GM23338 (cell line): ENCODE data around the gene SLC39A5. TPM values are rescaled to one million over a fixed set of nuclear protein-coding genes. Genes with fewer than 3 reads are reported as not detected.

Experiments used
- ATAC-seq: fragments of 200-7000 bp; cut with Tn5 transposase; 3 replicates; pipeline ENCODE4 v1.9.1; 2020
- DNase-seq: peaks from one replicate; pipeline ENCODE4 v3.0.0-alpha.2; 2015; ENCODE audit warnings: low spot score
- H2AFZ ChIP-seq: fragments of 200-600 bp; sonication (generic); 2 replicates; pipeline ENCODE4 v1.8.0; 2016; ENCODE audit warnings: antibody characterized with exemption, mild to moderate bottlenecking, moderate library complexity
- H3F3A ChIP-seq: fragments of 200-600 bp; sonication (generic); replicated peaks from 2 replicates; pipeline ENCODE4 v1.8.0; 2017; ENCODE audit warnings: antibody characterized with exemption, mixed run types, low read depth
- H3K27ac ChIP-seq: fragments of 200-600 bp; sonication (generic); 2 replicates; pipeline ENCODE4 v1.6.1; 2016; ENCODE audit warnings: low read depth
- H3K27me3 ChIP-seq: fragments of 200-600 bp; sonication (generic); 2 replicates; pipeline ENCODE4 v1.8.0; 2016; ENCODE audit warnings: mild to moderate bottlenecking, mixed run types, moderate library complexity; ENCODE audit not compliant: insufficient read depth
- H3K36me3 ChIP-seq: fragments of 200-600 bp; sonication (generic); 2 replicates; pipeline ENCODE4 v1.8.0; 2016; ENCODE audit warnings: mild to moderate bottlenecking; ENCODE audit not compliant: insufficient read depth
- H3K4me1 ChIP-seq: fragments of 200-600 bp; sonication (generic); 2 replicates; pipeline ENCODE4 v1.8.0; 2016; ENCODE audit warnings: mild to moderate bottlenecking, moderate library complexity; ENCODE audit not compliant: insufficient read depth
- H3K4me2 ChIP-seq: fragments of 200-600 bp; sonication (generic); 2 replicates; pipeline ENCODE4 v1.7.1; 2017; ENCODE audit warnings: mixed run types
- H3K4me3 ChIP-seq: fragments of 200-600 bp; sonication (generic); 2 replicates; pipeline ENCODE4 v1.6.1; 2016; ENCODE audit warnings: mixed run types
- H3K79me2 ChIP-seq: fragments of 200-600 bp; sonication (generic); replicated peaks from 2 replicates; pipeline ENCODE4 v1.8.0; 2017; ENCODE audit warnings: mild to moderate bottlenecking; ENCODE audit not compliant: insufficient read depth
- H3K9me2 ChIP-seq: fragments of 200-600 bp; sonication (generic); 2 replicates; pipeline ENCODE4 v1.8.0; 2017; ENCODE audit not compliant: insufficient read depth
- H4K20me1 ChIP-seq: fragments of 200-600 bp; sonication (generic); replicated peaks from 2 replicates; pipeline ENCODE4 v1.8.0; 2017; ENCODE audit warnings: mild to moderate bottlenecking; ENCODE audit not compliant: insufficient read depth
- H3K27ac Mint-ChIP-seq: 2 replicates; pipeline ENCODE4 v1.8.0; 2020; ENCODE audit warnings: inconsistent platforms, mild to moderate bottlenecking, moderate library complexity, mixed read lengths
- H3K27me3 Mint-ChIP-seq: 3 replicates; pipeline ENCODE4 v1.8.0; 2022; ENCODE audit warnings: low read depth, mild to moderate bottlenecking, moderate library complexity, mixed read lengths, inconsistent platforms; ENCODE audit not compliant: insufficient read depth, poor library complexity
- H3K36me3 Mint-ChIP-seq: 3 replicates; pipeline ENCODE4 v1.8.0; 2021; ENCODE audit warnings: low read depth, mild to moderate bottlenecking, inconsistent platforms, moderate library complexity, mixed read lengths
- H3K4me1 Mint-ChIP-seq: 3 replicates; pipeline ENCODE4 v1.8.0; 2020; ENCODE audit warnings: mild to moderate bottlenecking, inconsistent platforms, mixed read lengths
- H3K4me3 Mint-ChIP-seq: 3 replicates; pipeline ENCODE4 v1.8.0; 2021; ENCODE audit warnings: moderate library complexity, mild to moderate bottlenecking, inconsistent platforms, mixed read lengths
- H3K9me3 Mint-ChIP-seq: 3 replicates; pipeline ENCODE4 v1.8.0; 2020; ENCODE audit warnings: moderate library complexity, mild to moderate bottlenecking, inconsistent platforms, mixed read lengths
- CREB1 ChIP-seq: fragments of 250-450 bp; sonication (Bioruptor Pico); IDR thresholded peaks from 2 replicates; pipeline ENCODE4 v1.5.0; 2020; ENCODE audit warnings: low read depth, mild to moderate bottlenecking, moderate library complexity
- EZH2 ChIP-seq: fragments of 200-600 bp; sonication (generic); IDR thresholded peaks from one replicate; pipeline ENCODE4 v1.8.0; 2017; ENCODE audit warnings: antibody characterized with exemption, mild to moderate bottlenecking, low read depth; ENCODE audit not compliant: unreplicated experiment
- EZH2phosphoT487 ChIP-seq: fragments of 200-600 bp; sonication (generic); IDR thresholded peaks from one replicate; pipeline ENCODE4 v1.8.1; 2018; ENCODE audit warnings: antibody characterized with exemption; ENCODE audit not compliant: unreplicated experiment
- NANOG ChIP-seq: IDR thresholded peaks from 2 replicates; pipeline ENCODE4 v1.6.1; 2016; ENCODE audit warnings: antibody characterized with exemption, borderline replicate concordance
- STAT1 ChIP-seq: IDR thresholded peaks from one replicate; pipeline ENCODE4 v1.6.1; 2016; ENCODE audit warnings: antibody characterized with exemption; ENCODE audit not compliant: unreplicated experiment
- ZNF114 ChIP-seq: fragments of 250-450 bp; sonication (Bioruptor Pico); IDR thresholded peaks from 2 replicates; pipeline ENCODE4 v1.5.0; 2020; ENCODE audit warnings: mild to moderate bottlenecking, moderate library complexity
- ZNF331 ChIP-seq: fragments of 250-450 bp; sonication (Bioruptor Pico); IDR thresholded peaks from 2 replicates; pipeline ENCODE4 v1.5.0; 2020; ENCODE audit warnings: low read depth, mild to moderate bottlenecking, moderate library complexity
- polyA plus RNA-seq: library from polyadenylated mRNA; unstranded; fragments of >200 nt; fragmentation: Nextera tagmentation; extraction: Ambion mirVana; gene quantifications from 2 replicates; pipeline ENCODE4 v1.2.1, GENCODE V29; 2016
- total RNA-seq: library from RNA; depleted of rRNA; stranded (reverse); fragments of >200 nt; shearing (Covaris generic); gene quantifications from 2 replicates; pipeline ENCODE4 v1.2.3, GENCODE V29; 2014
- TF ChIP-seq, protein P1 (sequence below): IDR thresholded peaks from 2 replicates; pipeline ENCODE4 v1.6.1; 2016; ENCODE audit warnings: antibody characterized with exemption
- TF ChIP-seq, protein P2 (sequence below): IDR thresholded peaks from one replicate; pipeline ENCODE4 v1.6.1; 2018; ENCODE audit warnings: antibody characterized with exemption; ENCODE audit not compliant: unreplicated experiment
- TF ChIP-seq, protein P3 (sequence below), 2 experiments: fragments of 200-600 bp in 1 of 2; sonication (generic) in 1 of 2; conservative IDR thresholded peaks; 2 replicates each; pipeline versions ENCODE4 v1.5.1 to v1.6.1; 2016 to 2017; ENCODE audit warnings: antibody characterized with exemption in 2 of 2, low read depth in 2 of 2, mild to moderate bottlenecking in 2 of 2, moderate library complexity in 1 of 2

Gene SLC39A5
- total and polyA plus RNA-seq, 2 experiments from 2014 or later = 0.29 to 0.59 TPM

DNA sequence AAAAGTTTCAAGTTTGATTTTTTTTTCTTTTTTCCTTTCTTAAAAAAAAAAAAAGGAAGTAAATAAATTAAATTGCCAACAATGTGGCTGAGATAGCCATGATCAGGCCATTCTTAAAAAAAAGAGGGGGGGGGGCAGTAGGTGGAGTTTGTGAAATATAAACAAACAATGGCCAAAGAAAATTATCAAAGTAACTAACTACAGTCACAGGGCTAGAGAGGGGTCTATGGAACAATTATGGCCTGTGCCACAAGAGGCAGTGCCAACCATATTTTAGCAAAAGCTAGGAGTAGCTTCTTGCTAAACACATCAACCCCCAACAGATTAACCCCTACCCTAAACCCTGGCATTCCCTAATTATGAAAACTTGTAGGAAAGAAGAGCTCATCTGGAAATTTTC, 24.4 kb upstream of the SLC39A5 start:
- Histone ChIP-seq H3K4me3 (no peak overlapping the region), H4K20me1 (peaks cover 8% of the 10 kb centered on the region), H2AFZ (no peak overlapping the region), H3K36me3 (peaks cover 32% of the 10 kb centered on the region), H3K79me2 (no peaks in the 10 kb centered on the region), H3K9me2 (no peaks in the 10 kb centered on the region), H3K4me1 (no peaks in the 10 kb centered on the region), H3K27ac (no peak overlapping the region), H3K27me3 (no peaks in the 10 kb centered on the region), H3K4me2 (no peak overlapping the region), H3F3A (peaks cover 26% of the 10 kb centered on the region)
- Mint-ChIP-seq H3K4me3 (no peak overlapping the region), H3K27ac (no peak overlapping the region), H3K36me3 (peaks cover 63% of the 10 kb centered on the region), H3K4me1 (no peaks in the 10 kb centered on the region; the same call in 2 of the 3 replicates), H3K27me3 (no peaks in the 10 kb centered on the region), H3K9me3 (no peaks in the 10 kb centered on the region)
- no peak for TF ChIP-seq ZNF114 (CRISPR knock-in tag)
- no peak for TF ChIP-seq EZH2phosphoT487
- TF ChIP-seq ZNF331 (CRISPR knock-in tag) = no peak
- TF ChIP-seq, protein P1, sequence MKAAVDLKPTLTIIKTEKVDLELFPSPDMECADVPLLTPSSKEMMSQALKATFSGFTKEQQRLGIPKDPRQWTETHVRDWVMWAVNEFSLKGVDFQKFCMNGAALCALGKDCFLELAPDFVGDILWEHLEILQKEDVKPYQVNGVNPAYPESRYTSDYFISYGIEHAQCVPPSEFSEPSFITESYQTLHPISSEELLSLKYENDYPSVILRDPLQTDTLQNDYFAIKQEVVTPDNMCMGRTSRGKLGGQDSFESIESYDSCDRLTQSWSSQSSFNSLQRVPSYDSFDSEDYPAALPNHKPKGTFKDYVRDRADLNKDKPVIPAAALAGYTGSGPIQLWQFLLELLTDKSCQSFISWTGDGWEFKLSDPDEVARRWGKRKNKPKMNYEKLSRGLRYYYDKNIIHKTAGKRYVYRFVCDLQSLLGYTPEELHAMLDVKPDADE = no peak
- TF ChIP-seq EZH2 = no peak
- TF ChIP-seq CREB1 = no peak
- no peak for TF ChIP-seq STAT1
- TF ChIP-seq, protein P2, sequence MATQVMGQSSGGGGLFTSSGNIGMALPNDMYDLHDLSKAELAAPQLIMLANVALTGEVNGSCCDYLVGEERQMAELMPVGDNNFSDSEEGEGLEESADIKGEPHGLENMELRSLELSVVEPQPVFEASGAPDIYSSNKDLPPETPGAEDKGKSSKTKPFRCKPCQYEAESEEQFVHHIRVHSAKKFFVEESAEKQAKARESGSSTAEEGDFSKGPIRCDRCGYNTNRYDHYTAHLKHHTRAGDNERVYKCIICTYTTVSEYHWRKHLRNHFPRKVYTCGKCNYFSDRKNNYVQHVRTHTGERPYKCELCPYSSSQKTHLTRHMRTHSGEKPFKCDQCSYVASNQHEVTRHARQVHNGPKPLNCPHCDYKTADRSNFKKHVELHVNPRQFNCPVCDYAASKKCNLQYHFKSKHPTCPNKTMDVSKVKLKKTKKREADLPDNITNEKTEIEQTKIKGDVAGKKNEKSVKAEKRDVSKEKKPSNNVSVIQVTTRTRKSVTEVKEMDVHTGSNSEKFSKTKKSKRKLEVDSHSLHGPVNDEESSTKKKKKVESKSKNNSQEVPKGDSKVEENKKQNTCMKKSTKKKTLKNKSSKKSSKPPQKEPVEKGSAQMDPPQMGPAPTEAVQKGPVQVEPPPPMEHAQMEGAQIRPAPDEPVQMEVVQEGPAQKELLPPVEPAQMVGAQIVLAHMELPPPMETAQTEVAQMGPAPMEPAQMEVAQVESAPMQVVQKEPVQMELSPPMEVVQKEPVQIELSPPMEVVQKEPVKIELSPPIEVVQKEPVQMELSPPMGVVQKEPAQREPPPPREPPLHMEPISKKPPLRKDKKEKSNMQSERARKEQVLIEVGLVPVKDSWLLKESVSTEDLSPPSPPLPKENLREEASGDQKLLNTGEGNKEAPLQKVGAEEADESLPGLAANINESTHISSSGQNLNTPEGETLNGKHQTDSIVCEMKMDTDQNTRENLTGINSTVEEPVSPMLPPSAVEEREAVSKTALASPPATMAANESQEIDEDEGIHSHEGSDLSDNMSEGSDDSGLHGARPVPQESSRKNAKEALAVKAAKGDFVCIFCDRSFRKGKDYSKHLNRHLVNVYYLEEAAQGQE = no peak
- TF ChIP-seq NANOG = no peak
- no peak for DNase-seq
- ATAC-seq = no peak

DNA sequence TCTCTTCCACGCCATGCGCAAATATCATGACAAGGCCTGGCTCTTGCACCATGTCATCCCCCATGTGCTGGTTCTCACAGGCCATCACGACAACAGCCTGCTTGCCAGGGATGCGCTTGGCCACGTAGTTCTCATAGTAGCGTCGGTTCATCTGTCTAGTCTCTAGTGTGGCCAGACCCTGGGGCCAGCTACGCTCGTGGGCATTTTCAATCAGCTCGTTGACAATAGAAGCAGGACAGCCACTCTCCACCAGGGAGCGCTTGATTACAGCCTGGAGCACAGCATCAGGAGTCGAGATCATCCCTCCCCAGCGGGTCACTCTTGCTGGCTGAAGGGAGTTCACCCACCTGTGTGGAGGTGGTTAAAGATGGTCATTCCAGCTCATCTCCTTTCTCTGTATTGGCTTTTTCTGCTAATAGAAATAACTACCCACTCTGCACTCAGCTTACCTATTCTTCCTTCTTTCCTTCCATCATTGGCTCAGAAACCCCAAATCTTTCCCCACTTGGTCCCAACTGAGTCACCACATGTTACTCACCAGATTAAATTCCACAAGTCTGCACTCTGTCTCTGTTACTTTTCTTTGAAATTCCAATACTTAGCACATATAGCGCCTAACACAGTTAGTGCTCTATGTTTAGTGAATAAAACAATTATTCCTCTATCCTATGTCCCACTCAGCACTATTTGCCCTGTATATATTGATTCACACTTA, 23.2 kb upstream of the SLC39A5 start:
- Mint-ChIP-seq H3K36me3 (peaks cover 75% of the 10 kb centered on the region), H3K4me1 (no peaks in the 10 kb centered on the region; the same call in 2 of the 3 replicates), H3K9me3 (no peaks in the 10 kb centered on the region), H3K27me3 (no peaks in the 10 kb centered on the region), H3K4me3 (no peak overlapping the region), H3K27ac (0 out of 2 replicates have a peak overlapping the region, but pooled peaks have one; percentile 16)
- Histone ChIP-seq H3K4me3 (no peak overlapping the region), H4K20me1 (peaks cover 8% of the 10 kb centered on the region), H2AFZ (no peak overlapping the region), H3K79me2 (no peaks in the 10 kb centered on the region), H3F3A (peaks cover 26% of the 10 kb centered on the region), H3K27me3 (no peaks in the 10 kb centered on the region), H3K9me2 (no peaks in the 10 kb centered on the region), H3K4me1 (no peaks in the 10 kb centered on the region), H3K36me3 (peaks cover 42% of the 10 kb centered on the region), H3K27ac (0 out of 2 replicates have a peak overlapping the region, but pooled peaks have one; percentile 71), H3K4me2 (no peak overlapping the region)
- ATAC-seq = peak; percentile 98
- TF ChIP-seq, protein P3, sequence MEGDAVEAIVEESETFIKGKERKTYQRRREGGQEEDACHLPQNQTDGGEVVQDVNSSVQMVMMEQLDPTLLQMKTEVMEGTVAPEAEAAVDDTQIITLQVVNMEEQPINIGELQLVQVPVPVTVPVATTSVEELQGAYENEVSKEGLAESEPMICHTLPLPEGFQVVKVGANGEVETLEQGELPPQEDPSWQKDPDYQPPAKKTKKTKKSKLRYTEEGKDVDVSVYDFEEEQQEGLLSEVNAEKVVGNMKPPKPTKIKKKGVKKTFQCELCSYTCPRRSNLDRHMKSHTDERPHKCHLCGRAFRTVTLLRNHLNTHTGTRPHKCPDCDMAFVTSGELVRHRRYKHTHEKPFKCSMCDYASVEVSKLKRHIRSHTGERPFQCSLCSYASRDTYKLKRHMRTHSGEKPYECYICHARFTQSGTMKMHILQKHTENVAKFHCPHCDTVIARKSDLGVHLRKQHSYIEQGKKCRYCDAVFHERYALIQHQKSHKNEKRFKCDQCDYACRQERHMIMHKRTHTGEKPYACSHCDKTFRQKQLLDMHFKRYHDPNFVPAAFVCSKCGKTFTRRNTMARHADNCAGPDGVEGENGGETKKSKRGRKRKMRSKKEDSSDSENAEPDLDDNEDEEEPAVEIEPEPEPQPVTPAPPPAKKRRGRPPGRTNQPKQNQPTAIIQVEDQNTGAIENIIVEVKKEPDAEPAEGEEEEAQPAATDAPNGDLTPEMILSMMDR (conservative IDR thresholded peaks at IDR 0.05; ENCODE audit: low read depth in 2 of 2) = peak; percentile 65 to 83
- TF ChIP-seq, protein P1 = no peak
- peak; percentile 90 for DNase-seq
